ENCODE data around the gene ARID3B. TPM values are rescaled to one million over a fixed set of nuclear protein-coding genes. Genes with fewer than 3 reads are reported as not detected.

ARID3B gene
- total RNA-seq, 2 experiments from 2014 or later: 3.2 to 7.5 TPM

DNA sequence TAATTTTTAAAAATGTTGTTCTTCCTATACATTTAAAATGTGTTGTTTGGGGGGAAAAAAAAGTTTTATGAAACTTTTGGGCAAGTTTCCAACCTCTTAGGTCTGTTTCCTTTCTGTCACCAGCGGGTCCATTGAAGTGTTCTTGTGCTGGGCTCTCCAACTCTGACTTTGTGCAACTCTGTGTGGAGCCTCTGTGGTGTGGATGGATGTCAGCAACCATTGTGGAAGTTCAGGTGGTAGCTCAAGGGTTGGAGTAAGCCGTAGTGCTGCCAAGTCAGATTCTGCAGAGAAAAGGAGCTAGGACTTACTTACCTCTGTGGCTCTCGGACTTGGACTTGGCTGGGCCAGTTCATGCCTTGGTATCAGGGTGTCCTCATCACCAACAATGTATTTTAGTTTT lies 22.4 kb downstream of the ARID3B start:
- Histone ChIP-seq H2AFZ (ENCODE audit: low read length) (no peak overlapping the region), H3K27ac (ENCODE audit: low read depth, low read length, poor library complexity, severe bottlenecking) (no peak overlapping the region), H3K79me2 (ENCODE audit: insufficient read depth, low read depth, low read length) (no peaks in the 10 kb centered on the region), H4K20me1 (ENCODE audit: insufficient read depth, low read length) (no peaks in the 10 kb centered on the region; the same call in 1 of the 2 replicates), H3K4me3 (ENCODE audit: low read depth, low read length, poor library complexity, severe bottlenecking) (no peak overlapping the region), H3K9me3 (ENCODE audit: low read length) (no peaks in the 10 kb centered on the region), H3K4me1 (ENCODE audit: insufficient read depth, low read length, poor library complexity, severe bottlenecking) (no peaks in the 10 kb centered on the region), H3K36me3 (ENCODE audit: insufficient read depth, low read length) (no peaks in the 10 kb centered on the region), H3K9me2 (ENCODE audit: insufficient read depth, low read length) (no peaks in the 10 kb centered on the region), H3K4me2 (ENCODE audit: low read length) (no peak overlapping the region)
- POLR2A ChIA-PET: interaction anchor here (0.6 kb wide), 1 partner anchor 1215 kb away, joined by 4 read pairs; no protein-coding TSS in a partner anchor
- CTCF ChIA-PET (ENCODE audit: unreplicated experiment): interaction anchor here (0.5 kb wide), 1 partner anchor 68 kb away, joined by 4 read pairs; no protein-coding TSS in a partner anchor
- no peak for DNase-seq (ENCODE audit: low spot score)
- intact Hi-C loops (cut with micrococcal nuclease; ENCODE audit: unreplicated experiment): no loop called here
- no TSS peak for BruUV-seq (replicated peaks)
- TF ChIP-seq, protein P1, sequence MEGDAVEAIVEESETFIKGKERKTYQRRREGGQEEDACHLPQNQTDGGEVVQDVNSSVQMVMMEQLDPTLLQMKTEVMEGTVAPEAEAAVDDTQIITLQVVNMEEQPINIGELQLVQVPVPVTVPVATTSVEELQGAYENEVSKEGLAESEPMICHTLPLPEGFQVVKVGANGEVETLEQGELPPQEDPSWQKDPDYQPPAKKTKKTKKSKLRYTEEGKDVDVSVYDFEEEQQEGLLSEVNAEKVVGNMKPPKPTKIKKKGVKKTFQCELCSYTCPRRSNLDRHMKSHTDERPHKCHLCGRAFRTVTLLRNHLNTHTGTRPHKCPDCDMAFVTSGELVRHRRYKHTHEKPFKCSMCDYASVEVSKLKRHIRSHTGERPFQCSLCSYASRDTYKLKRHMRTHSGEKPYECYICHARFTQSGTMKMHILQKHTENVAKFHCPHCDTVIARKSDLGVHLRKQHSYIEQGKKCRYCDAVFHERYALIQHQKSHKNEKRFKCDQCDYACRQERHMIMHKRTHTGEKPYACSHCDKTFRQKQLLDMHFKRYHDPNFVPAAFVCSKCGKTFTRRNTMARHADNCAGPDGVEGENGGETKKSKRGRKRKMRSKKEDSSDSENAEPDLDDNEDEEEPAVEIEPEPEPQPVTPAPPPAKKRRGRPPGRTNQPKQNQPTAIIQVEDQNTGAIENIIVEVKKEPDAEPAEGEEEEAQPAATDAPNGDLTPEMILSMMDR (conservative IDR thresholded peaks at IDR 0.05; ENCODE audit: low read length): no peak
- no peak for TF ChIP-seq EZH2phosphoT487 (IDR thresholded peaks at IDR 0.05; ENCODE audit: borderline replicate concordance, low read depth, low read length)

DNA sequence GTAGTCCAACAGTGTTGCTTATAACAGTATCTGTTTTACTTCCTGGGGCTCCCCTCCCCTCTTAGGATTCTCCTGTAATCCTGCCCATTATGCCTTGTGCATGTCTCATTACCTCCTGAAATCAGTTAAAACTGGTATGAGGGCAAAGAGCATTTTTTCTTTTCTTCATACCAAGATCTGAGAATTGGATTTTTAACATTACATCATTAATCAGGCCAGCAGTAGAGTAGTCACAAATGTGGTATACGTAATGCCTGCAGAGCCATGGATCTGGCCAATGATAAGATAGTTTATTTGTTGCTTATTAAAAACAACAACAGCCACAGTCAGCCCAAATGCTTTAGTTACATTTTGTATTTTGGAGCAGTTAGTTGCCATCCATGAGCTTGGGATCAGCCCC lies 23.2 kb downstream of the ARID3B start:
- no peak for DNase-seq (ENCODE audit: low spot score)
- intact Hi-C loops (cut with micrococcal nuclease; ENCODE audit: unreplicated experiment): no loop called here
- no peak overlapping the region for H3K4me3 ChIP-seq (ENCODE audit: low read depth, low read length, poor library complexity, severe bottlenecking)
- no peaks in the 10 kb centered on the region for H3K36me3 ChIP-seq (ENCODE audit: insufficient read depth, low read length)
- no peaks in the 10 kb centered on the region for H3K4me1 ChIP-seq (ENCODE audit: insufficient read depth, low read length, poor library complexity, severe bottlenecking)
- H2AFZ ChIP-seq (ENCODE audit: low read length): no peak overlapping the region
- no peaks in the 10 kb centered on the region for H3K79me2 ChIP-seq (ENCODE audit: insufficient read depth, low read depth, low read length)
- POLR2A ChIA-PET: interaction anchor here (0.5 kb wide), 1 partner anchor 120 kb away, joined by 7 read pairs; no protein-coding TSS in a partner anchor
- no peak overlapping the region for H3K27ac ChIP-seq (ENCODE audit: low read depth, low read length, poor library complexity, severe bottlenecking)
- TF ChIP-seq, protein P1 (conservative IDR thresholded peaks at IDR 0.05; ENCODE audit: low read length): no peak
- no peak for TF ChIP-seq EZH2phosphoT487 (IDR thresholded peaks at IDR 0.05; ENCODE audit: borderline replicate concordance, low read depth, low read length)
- no peaks in the 10 kb centered on the region for H3K9me3 ChIP-seq (ENCODE audit: low read length)
- no peaks in the 10 kb centered on the region; the same call in 1 of the 2 replicates for H4K20me1 ChIP-seq (ENCODE audit: insufficient read depth, low read length)
- no peak overlapping the region for H3K4me2 ChIP-seq (ENCODE audit: low read length)
- H3K9me2 ChIP-seq (ENCODE audit: insufficient read depth, low read length): no peaks in the 10 kb centered on the region
- CTCF ChIA-PET (ENCODE audit: unreplicated experiment): no interaction called here
- no TSS peak for BruUV-seq (replicated peaks)

DNA sequence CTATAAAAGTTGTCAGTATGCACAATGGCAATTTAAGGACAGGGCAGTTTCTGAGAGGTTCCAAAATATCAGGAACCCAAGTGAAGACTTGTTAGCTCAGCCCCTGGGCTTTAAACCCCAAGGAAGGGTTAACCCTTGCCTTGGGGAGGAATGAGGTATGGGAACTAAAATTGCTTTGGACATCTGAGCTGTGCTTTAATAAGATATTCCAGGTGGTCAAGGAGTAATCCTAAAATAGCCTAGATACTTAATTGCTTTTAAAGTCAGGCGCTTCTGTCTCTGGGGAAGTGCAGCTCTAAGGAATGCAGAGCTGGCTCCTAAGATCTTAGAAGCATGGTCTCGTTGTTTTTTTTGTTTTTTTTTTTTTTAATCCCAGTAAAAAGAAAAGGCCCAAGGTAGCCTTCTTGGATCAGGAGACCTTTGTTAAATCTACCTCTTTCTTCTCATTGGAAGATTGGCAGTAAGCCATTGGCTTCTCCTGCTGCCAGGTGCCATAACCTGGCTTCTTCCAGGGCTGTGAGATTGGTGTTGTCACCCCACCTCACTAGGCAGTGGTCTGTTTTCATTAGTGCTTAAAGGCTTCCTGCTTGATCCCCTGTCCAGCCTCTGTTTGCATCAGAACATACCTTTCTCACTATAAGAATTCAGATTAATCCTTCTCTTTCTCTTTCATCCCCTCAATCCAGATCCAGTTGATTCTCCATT lies 24.5 kb downstream of the ARID3B start:
- no peak for DNase-seq (ENCODE audit: low spot score)
- no TSS peak for BruUV-seq (replicated peaks)
- Histone ChIP-seq H3K9me3 (ENCODE audit: low read length) (no peaks in the 10 kb centered on the region), H3K4me2 (ENCODE audit: low read length) (no peak overlapping the region), H3K27ac (ENCODE audit: low read depth, low read length, poor library complexity, severe bottlenecking) (no peak overlapping the region), H3K36me3 (ENCODE audit: insufficient read depth, low read length) (no peaks in the 10 kb centered on the region), H3K79me2 (ENCODE audit: insufficient read depth, low read depth, low read length) (no peaks in the 10 kb centered on the region), H2AFZ (ENCODE audit: low read length) (no peak overlapping the region), H3K4me3 (ENCODE audit: low read depth, low read length, poor library complexity, severe bottlenecking) (no peak overlapping the region), H3K9me2 (ENCODE audit: insufficient read depth, low read length) (no peaks in the 10 kb centered on the region), H3K4me1 (ENCODE audit: insufficient read depth, low read length, poor library complexity, severe bottlenecking) (no peaks in the 10 kb centered on the region), H4K20me1 (ENCODE audit: insufficient read depth, low read length) (no peaks in the 10 kb centered on the region; the same call in 1 of the 2 replicates)
- POLR2A ChIA-PET: no interaction called here
- intact Hi-C loops (cut with micrococcal nuclease; ENCODE audit: unreplicated experiment): no loop called here
- TF ChIP-seq EZH2phosphoT487 (IDR thresholded peaks at IDR 0.05; ENCODE audit: borderline replicate concordance, low read depth, low read length): no peak
- TF ChIP-seq, protein P1 (conservative IDR thresholded peaks at IDR 0.05; ENCODE audit: low read length): no peak
- CTCF ChIA-PET (ENCODE audit: unreplicated experiment): no interaction called here
